ENCODE data around the gene KLHDC8B.
"Not testable (repeated sequence)": the region's sequence is repeated elsewhere in the genome, so short reads cannot be mapped to it uniquely, and the experiment has no call there.

The KLHDC8B gene

GRCh38 chr3:49198161-49198560 lies 26.8 kb downstream of the KLHDC8B start:
- DNase-seq = no peak

DNA sequence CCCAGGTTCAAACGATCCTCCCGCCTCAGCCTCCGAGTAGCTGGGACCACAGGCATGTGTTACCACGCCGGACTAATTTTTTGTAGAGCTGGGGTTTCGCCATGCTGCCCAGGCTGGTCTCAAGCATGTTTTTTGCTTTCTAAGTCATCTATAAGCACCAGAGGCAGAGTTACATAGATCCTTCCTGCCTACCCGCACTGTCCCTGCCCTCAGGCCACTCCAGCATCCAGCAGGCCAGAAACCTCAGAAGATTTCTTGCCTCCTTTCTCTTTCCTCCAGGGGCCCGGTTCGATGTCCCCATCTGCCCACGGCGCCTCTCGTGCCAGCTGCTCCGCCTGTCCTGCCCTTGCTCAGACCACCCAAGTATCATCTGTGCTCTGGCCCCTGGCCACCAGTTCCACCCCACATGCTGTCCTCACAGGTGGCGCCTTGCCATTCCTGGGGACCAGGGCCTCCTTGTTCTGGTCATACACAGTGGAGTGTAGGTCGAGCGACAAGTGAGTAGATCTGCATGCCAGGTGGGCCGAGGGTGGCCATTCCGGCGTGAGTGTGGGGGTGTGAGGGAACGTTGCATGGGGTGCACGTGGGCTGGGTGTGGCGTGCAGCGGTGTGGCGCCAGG lies 27.3 kb downstream of the KLHDC8B start:
- no peak for DNase-seq

DNA sequence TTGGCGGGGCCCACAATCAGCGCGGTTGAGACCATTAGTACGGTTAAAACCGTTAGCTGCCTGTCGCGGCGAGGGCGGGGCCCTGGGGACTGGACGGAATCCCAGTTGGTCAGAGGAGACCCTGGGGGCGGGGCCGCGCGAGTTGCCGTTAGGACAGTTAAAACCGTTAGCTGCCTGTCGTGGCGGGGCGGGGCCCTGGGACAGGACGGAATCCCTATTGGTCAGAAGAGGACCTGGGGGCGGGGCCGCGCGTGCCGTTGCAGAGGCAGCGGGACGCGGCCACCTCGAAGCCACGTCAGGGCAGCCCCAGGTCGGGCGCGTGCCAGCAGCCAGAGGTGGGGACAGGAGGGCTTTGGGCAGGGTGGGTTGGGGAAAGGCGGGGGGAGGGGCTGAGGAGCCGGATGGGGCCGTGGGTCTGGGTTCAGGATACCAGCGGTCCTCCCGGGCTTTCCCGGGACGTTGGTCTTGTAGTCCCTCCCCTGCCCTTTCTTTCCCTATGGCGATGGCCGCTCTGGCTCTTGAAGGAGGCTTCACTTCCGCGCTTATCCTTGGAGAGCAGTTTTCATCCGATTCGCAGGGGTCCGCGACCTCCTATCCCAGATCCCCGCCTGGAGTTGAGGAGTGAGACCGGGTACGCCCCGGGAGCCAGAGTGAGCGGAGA lies 28.0 kb downstream of the KLHDC8B start:
- no peak for DNase-seq

- DNase-seq = no peak
Observed at GRCh38 chr3:49199900-49200281, 28.5 kb downstream of the KLHDC8B start.

- DNase-seq = no peak
Observed at GRCh38 chr3:49213541-49213943, 42.1 kb downstream of the KLHDC8B start.

DNA sequence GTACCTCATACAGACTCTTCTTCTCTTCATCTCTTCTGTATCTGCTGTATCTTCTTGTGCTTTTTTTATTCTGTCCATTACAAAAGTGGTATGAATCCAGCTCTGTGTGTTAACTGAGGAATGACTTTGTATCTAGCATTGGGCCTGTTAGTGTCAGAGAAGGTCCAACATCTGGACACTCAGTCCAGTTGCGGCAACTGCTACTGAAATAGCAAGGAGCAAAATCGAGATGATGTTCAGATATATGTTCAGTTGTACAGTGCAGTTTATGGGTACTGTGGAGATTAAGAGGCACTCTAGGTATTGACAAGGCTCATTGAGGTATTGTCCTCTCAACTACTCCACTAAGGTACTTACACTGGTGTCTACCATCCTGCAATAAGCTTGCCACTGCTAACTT lies 42.6 kb downstream of the KLHDC8B start:
- DNase-seq = no peak

GRCh38 chr3:49216687-49217086 lies 45.3 kb downstream of the KLHDC8B start:
- DNase-seq = not testable (repeated sequence)

DNA sequence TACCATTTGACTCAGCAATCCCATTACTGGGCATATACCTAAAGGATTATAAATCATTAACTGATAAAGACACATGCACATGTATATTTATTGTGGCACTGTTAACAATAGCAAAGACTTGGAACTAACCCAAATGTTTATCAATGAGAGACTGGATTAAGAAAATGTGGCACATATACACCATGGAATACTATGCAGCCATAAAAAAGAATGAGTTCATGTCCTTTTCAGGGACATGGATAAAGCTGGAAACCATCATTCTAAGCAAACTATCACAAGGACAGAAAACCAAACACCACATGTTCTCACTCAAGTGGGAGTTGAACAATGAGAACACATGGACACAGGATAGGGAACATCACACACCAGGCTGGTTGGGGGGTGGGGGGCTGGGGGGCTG lies 45.7 kb downstream of the KLHDC8B start:
- not testable (repeated sequence) for DNase-seq

DNA sequence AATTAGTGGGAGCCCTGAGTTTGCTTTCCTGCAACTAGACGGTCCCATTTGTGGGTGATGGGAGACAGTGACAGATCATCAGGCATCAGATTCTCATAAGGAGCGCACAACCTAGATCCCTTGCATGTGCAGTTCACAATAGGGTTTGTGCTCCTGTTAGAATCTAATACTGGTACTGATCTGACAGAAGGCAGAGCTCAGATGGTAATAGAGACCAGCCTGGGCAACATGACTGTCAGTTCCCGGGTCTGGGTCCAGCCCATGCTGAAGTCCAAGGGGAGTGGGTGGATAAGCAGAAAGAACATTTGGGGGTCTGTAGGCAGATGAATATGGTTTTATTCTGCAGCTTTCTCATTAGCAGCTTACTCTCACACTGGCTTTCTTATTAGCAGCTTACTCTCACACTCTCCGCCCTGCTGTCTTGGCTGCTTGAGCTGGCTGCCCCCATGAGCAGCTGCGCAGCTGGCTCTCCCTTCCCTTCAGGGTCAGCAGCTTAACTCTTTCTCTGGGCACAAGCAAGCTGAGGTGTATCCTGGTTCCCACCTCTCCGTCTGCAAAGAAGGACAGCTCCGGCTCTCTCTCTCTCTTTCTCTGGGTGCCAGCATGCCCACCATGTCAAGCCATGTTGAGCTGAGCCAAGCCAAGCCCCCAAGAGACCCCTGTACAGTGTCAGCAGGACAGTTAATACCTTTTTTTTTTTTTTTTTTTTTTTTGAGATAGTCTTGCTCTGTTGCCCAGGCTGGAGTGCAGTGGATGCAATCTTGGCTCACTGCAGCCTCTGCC lies 46.5 kb downstream of the KLHDC8B start:
- no peak for DNase-seq

- not testable (repeated sequence) for DNase-seq
Observed at GRCh38 chr3:49218471-49218989, 47.1 kb downstream of the KLHDC8B start.

DNA sequence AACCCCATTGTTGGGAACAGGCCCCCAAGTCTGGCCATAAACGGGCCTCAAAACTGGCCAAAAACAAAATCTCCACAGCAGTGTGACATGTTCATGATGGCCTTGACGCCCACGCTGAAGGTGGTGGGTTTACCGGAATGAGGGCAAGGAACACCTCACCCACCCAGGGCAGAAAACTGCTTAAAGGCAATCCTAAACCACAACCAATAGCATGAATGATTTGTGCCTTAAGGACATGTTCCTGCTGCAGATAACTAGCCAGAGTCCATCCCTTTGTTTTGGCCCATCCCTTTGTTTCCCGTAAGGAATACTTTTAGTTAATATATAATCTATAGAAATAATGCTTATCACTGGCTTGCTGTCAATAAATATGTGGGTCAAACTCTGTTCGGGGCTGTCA lies 47.7 kb downstream of the KLHDC8B start:
- DNase-seq = no peak

DNA sequence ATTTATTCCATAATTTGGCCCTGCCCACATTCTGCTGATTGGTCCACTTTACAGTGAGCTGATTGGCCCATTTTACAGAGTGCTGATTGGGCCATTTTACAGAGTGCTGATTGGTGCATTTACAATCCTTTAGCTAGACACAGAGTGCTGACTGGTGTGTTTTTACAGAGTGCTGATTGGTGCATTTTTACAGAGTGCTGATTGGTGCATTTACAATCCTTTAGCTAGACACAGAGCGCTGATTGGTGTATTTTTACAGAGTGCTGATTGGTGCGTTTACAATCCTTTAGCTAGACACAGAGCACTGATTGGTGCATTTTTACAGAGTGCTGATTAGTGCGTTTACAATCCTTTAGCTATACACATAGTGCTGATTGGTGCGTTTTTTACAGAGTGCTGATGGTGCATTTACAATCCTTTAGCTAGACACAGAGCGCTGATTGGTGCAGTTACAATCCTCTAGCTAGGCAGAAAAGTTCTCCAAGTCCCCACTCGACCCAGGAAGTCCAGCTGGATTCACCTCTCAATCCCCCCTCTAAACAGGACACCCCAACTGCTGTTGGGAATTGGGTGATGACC lies 49.7 kb downstream of the KLHDC8B start:
- DNase-seq = not testable (repeated sequence)

DNA sequence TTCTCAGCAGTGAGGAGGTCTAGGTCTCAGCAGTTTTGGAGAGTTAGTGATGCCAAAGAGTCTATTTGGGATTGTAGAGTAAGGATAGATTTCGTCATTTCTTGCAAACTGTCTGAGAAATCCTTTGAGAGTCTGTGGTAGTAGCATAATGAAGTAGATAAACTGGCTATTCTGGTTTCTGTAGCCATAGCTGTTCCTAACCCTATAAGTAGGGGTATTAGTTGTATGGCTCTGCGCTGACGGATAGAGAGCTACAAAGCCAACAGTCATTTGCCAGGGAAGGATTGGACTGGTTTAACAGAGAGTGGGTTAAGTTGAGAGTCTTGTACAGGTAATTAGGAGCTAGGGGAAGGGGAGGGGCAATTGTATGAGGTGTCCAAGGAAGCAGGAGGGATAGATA lies 50.6 kb downstream of the KLHDC8B start:
- no peak for DNase-seq

All from CD4-positive, alpha-beta T cell treated with Interleukin-10 for 1 hour (primary cell).